ENCODE measurements around the gene TSKU.

TSKU gene

GRCh38 chr11:76844511-76844910 lies 61.4 kb downstream of the TSKU start:
- no peak for TF ChIP-seq CTCF (conservative IDR thresholded peaks at IDR 0.05; ENCODE audit: low read length)
- DNase-seq (ENCODE audit: low read depth): no peak
- H3K4me3 ChIP-seq (ENCODE audit: low read length): no peak overlapping the region

DNA sequence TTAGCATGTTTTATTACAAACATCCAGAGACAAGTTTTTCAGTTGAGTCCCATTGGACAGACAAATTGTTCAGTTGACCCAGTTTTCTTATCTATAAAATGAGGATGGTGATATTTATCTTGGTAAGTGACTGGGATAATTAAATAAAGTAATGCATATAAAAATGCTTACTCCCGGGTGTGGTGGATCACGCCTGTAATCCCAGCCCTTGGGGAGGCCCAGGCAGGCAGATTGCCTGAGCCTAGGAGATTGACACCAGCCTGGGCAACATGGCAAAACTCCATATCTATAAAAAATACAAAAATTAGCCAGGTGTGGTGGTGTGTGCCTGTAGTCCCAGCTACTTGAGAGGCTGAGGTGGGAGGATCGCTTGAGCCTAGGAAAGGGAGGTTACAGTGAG lies 61.9 kb downstream of the TSKU start:
- DNase-seq (ENCODE audit: low read depth): no peak
- H3K4me3 ChIP-seq (ENCODE audit: low read length): no peak overlapping the region
- TF ChIP-seq CTCF (conservative IDR thresholded peaks at IDR 0.05; ENCODE audit: low read length): no peak

GRCh38 chr11:76846441-76846840 lies 63.3 kb downstream of the TSKU start:
- no peak for DNase-seq (ENCODE audit: low read depth)
- no peak for TF ChIP-seq CTCF (conservative IDR thresholded peaks at IDR 0.05; ENCODE audit: low read length)
- no peak overlapping the region for H3K4me3 ChIP-seq (ENCODE audit: low read length)
